Ovary (tissue), 9 donors: ENCODE measurements around the gene TGFB1. TPM values are rescaled to one million over a fixed set of nuclear protein-coding genes. Genes with fewer than 3 reads are reported as not detected.

Experiments used
- DNase-seq, 5 donors: peaks; one replicate each; pipeline ENCODE4 v3.0.0-alpha.2; 2019 to 2020
- H3K27ac ChIP-seq, 2 donors: fragments of 200-600 bp; one replicate each; pipeline versions ENCODE4 v1.5.1 to v1.8.0; 2019 to 2022
- H3K27me3 ChIP-seq: fragments of 200-600 bp; one replicate; pipeline ENCODE4 v1.8.0; 2022
- H3K36me3 ChIP-seq: fragments of 200-600 bp; sonication (generic); one replicate; pipeline ENCODE4 v1.5.1; 2019
- H3K4me1 ChIP-seq: one replicate; pipeline ENCODE4 v1.8.1; 2013; ENCODE audit warnings: mild to moderate bottlenecking, moderate library complexity; ENCODE audit not compliant: insufficient read depth
- H3K4me3 ChIP-seq: fragments of 200-600 bp; sonication (generic); one replicate; pipeline ENCODE4 v1.5.1; 2017
- H3K9me3 ChIP-seq, 2 donors: fragments of 200-600 bp in 1 of 2; sonication (generic) in 1 of 2; one replicate each; pipeline versions ENCODE4 v1.5.1 to v1.8.1; 2013 to 2019; ENCODE audit warnings: mild to moderate bottlenecking in 1 of 2, moderate library complexity in 1 of 2
- EP300 ChIP-seq: sonication (generic); formaldehyde crosslinking; IDR thresholded peaks from one replicate; pipeline ENCODE4 v1.6.1; 2017; ENCODE audit warnings: antibody characterized with exemption
- POLR2A ChIP-seq: fragments of 450-650 bp; IDR thresholded peaks from one replicate; pipeline ENCODE4 v1.6.1; 2017; ENCODE audit warnings: antibody characterized with exemption, mild to moderate bottlenecking, moderate library complexity
- WGBS, 3 donors: extraction: QIAGEN DNeasy Blood & Tissue Kit in 1 of 3; methylation state at CpG; one replicate each; pipeline versions ENCODE4 v1.1.5 to v1.1.7; 2013 to 2017; 5-methylcytosine and 5-hydroxymethylcytosine counted together
- intact Hi-C, 4 donors: fragments of 100-400 bp; cut with DNase I; formaldehyde crosslinking; loops; one replicate each; pipeline versions ENCODE4 v1.11.0 to v1.15.1; 2022 to 2023
- polyA plus RNA-seq, 2 donors: library from polyadenylated mRNA; stranded (reverse); fragments of 200-250 nt in 1 of 2; fragments of 350-450 nt in 1 of 2; fragmentation: Illumina TruSeq in 1 of 2; extraction: RNeasy Lipid Tissue Mini Kit (QIAGEN cat#74804) in 1 of 2; gene quantifications; one replicate each; pipeline ENCODE4 v1.2.3, GENCODE V29; 2013 to 2014
- total RNA-seq, 7 donors: library from RNA; depleted of rRNA in 2 of 7; stranded (reverse); fragments of >200 nt in 2 of 7; fragmentation: NEBNext Ultra II Directional in 3 of 7; extraction: Animal tissue kit (Norgen Biotek cat#: 25700) in 3 of 7; gene quantifications; one replicate each; pipeline versions ENCODE4 v1.1.0 to v1.2.4, GENCODE V29; 2016 to 2023
- TF ChIP-seq, protein P1 (sequence below), 3 donors: fragments of 450-650 bp in 2 of 3; fragments of 200-600 bp in 1 of 3; IDR thresholded peaks; one replicate each; pipeline versions ENCODE4 v1.5.1 to v1.8.0; 2016 to 2022; ENCODE audit warnings: antibody characterized with exemption in 3 of 3, mild to moderate bottlenecking in 1 of 3
- donor health status: DM: no; HTN: no; CAD: no; lungs with moderate emphysema.
- donor health status: DM: no; HTN: no; CAD: no.
- donor health status: Bipolar disorder and iron deficiency.
- donor health status: DM: yes; HTN: yes; CAD: no.
- donor health status: DM: no; HTN: no; CAD: no.
- donor health status: DM: yes; HTN: yes; CAD: no.

Gene TGFB1
- total and polyA plus RNA-seq, 9 donors: 9.1 to 31.8 (median 20.8) TPM

DNA sequence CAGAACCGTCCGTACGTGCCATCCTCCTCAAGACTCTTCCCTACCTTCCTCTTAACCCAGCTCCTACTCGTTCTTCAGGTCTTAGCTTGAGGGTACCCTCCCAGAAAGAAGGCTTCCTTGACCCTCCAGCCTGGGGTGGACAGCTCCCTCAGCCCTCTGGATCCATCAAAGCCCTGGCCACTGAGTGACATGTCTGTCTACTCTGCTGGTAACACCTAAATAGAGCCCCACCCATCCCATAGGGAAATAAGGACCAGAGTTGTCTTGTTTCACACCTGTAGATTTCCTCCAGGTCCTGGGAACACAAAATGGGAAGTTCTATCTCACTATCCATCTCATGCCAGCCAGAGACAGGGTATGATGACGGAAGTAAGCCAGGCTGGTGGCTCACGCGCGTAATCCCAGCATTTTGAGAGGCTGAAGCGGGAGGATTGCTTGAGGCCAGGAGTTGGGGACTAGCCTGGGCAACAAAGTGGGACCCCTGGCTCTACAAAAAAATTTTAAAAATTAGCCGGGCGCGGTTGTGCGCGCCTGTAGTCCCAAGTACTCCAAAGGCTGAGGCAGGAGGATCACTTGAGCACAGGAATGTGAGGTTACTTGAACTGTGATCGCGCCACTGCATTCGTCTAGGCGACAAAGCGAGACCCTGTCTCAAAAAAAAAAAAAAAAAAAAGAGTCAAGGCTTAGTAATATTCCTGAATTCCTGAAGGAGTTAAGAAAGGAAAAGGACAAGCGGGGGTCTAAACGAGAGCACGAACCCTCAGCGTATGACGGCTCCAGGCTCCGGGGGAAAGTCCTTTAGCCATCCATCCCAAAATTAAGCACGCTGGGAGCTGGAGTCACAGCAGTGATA is 44.3 kb downstream of the TGFB1 start:
- no peaks in the 10 kb centered on the region for H3K9me3 ChIP-seq
- 7 to 15% (median 12%) methylated on average over 26 of the region's 26 CpGs for WGBS, 3 donors
- H3K27ac ChIP-seq: peak overlapping the region; percentile 89 to 95
- TF ChIP-seq, protein P1, sequence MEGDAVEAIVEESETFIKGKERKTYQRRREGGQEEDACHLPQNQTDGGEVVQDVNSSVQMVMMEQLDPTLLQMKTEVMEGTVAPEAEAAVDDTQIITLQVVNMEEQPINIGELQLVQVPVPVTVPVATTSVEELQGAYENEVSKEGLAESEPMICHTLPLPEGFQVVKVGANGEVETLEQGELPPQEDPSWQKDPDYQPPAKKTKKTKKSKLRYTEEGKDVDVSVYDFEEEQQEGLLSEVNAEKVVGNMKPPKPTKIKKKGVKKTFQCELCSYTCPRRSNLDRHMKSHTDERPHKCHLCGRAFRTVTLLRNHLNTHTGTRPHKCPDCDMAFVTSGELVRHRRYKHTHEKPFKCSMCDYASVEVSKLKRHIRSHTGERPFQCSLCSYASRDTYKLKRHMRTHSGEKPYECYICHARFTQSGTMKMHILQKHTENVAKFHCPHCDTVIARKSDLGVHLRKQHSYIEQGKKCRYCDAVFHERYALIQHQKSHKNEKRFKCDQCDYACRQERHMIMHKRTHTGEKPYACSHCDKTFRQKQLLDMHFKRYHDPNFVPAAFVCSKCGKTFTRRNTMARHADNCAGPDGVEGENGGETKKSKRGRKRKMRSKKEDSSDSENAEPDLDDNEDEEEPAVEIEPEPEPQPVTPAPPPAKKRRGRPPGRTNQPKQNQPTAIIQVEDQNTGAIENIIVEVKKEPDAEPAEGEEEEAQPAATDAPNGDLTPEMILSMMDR (IDR thresholded peaks at IDR 0.05): no peak
- TF ChIP-seq POLR2A (no peak), EP300 (no peak)
- no peaks in the 10 kb centered on the region for H3K4me1 ChIP-seq
- H3K27me3 ChIP-seq: no peaks in the 10 kb centered on the region
- peak overlapping the region; percentile 83 for H3K4me3 ChIP-seq
- DNase-seq: peak in 2 of 5 donors; percentile 29 to 34
- intact Hi-C loops: loop anchor here in 3 of 4 donors (5.0 kb wide), 5 partner anchors 42 to 107 kb away; partner anchors contain the start of genes HNRNPUL1 (in 1 of the 3) and TGFB1 (in 1 of the 3)
- no peaks in the 10 kb centered on the region for H3K36me3 ChIP-seq

DNA sequence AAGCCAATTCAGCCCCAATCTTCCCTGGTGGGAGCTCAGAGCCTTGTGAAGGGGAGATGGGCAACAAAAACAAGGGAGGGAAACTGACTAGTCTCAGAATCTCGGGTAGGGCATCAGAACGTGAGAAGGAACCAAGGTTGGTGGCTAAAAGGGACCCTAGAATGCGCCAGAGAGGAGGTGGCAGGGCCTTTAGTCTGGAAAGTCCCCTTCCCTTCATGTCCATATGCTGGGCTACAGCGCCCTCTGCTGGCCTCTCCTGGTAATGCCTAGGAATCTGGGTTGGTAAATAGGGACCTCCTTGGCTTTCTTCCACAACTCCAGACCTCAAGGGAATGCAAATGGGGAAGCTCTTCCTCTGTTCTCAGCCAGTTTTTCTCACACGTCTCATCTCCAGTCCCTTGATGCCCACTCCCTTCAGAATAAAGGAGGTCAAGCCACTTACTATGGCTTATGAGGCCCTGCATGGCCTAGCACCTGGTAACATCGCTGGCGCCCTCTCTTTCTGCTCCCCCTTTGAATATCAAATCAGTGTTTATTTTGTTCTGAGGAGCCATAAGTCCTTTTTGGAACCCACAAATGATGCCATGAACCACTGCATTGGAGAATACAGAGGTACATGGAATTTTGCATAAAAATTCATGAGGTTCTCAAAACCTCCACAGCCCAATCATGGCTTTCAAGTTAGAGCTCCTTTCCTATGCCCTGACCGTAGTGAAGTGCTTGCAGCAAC is 45.1 kb downstream of the TGFB1 start:
- intact Hi-C loops: loop anchor here in 3 of 4 donors (5.0 kb wide), 4 partner anchors 41 to 106 kb away; partner anchors contain the start of gene HNRNPUL1 (in 1 of the 3)
- Histone ChIP-seq H3K36me3 (no peaks in the 10 kb centered on the region), H3K4me3 (peak overlapping the region; percentile 83), H3K27ac (peak overlapping the region; percentile 34 to 95), H3K27me3 (no peaks in the 10 kb centered on the region), H3K9me3 (no peaks in the 10 kb centered on the region), H3K4me1 (no peaks in the 10 kb centered on the region)
- DNase-seq: peak; percentile 85 to 97 (median 94)
- 19 to 22% (median 19%) methylated on average over 8 of the region's 8 CpGs for WGBS, 3 donors
- TF ChIP-seq, protein P1 (IDR thresholded peaks at IDR 0.05): peak; percentile 90 to 95 (median 93)
- no peak for TF ChIP-seq EP300

DNA sequence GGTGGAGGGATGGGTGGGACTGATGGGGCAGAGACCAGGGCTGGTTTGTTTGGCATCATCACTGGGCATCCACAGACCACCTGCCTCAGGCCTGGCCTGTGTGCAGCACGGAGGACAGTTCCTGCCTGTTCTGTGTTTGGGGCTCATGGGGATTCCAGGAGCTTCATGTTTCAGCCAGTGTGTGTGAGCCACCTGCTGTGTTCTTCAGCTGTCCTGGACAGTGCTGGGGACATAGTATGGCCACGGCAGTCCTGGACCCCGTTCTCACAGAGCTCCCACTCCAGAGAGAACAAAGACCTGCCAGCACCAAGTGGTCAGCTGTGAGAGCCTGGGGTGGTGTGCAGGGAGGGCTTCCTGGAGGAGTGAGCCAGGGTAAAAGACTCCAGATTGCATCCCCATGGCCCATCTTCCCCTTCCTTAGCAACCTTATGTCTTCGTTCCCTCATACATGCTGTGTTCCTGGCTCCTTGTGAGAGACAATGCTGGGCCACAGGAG is 45.7 kb downstream of the TGFB1 start:
- H3K9me3 ChIP-seq: no peaks in the 10 kb centered on the region
- H3K27me3 ChIP-seq: no peaks in the 10 kb centered on the region
- DNase-seq: peak in 1 of 5 donors; percentile 21
- WGBS, 3 donors: 42 to 53% (median 49%) methylated on average over 4 of the region's 4 CpGs
- TF ChIP-seq, protein P1 (IDR thresholded peaks at IDR 0.05): no peak
- no peak for TF ChIP-seq EP300
- no peak for TF ChIP-seq POLR2A
- peak overlapping the region; percentile 34 to 40 for H3K27ac ChIP-seq
- H3K4me3 ChIP-seq: no peak overlapping the region
- H3K36me3 ChIP-seq: no peaks in the 10 kb centered on the region
- no peaks in the 10 kb centered on the region for H3K4me1 ChIP-seq
- intact Hi-C loops: loop anchor here in 3 of 4 donors (5.0 kb wide), 4 partner anchors 41 to 106 kb away; partner anchors contain the start of gene HNRNPUL1 (in 1 of the 3)
